A375 (cell line): ENCODE data around the gene CORO2A. TPM values are rescaled to one million over a fixed set of nuclear protein-coding genes. Genes with fewer than 3 reads are reported as not detected.

Experiments
- small RNA-seq: library from RNA; depleted of rRNA; stranded (forward); fragments of <200 nt; gene quantifications from one replicate; pipeline ENCODE3, GENCODE V24; 2014
- total RNA-seq: library from RNA; depleted of rRNA; stranded (reverse); fragments of >200 nt; shearing (Covaris generic); gene quantifications from 2 replicates; pipeline ENCODE4 v1.2.3, GENCODE V29; 2014; rRNA removed

CORO2A gene
- 3.7 and 4.1 TPM in 2 replicates for total RNA-seq

GRCh38 chr9:98192503-98193335 is at the start of gene CORO2A:
Gene CORO2A, minus strand, starts transcription at chr9:98192637. Its CDS starts 34,977 bp downstream, at chr9:98157660.

GRCh38 chr9:98118640-98119601 is 73.5 kb downstream of the CORO2A start, which contains the start of gene TRIM14:
Gene TRIM14, minus strand, starts transcription at chr9:98119222. Its CDS starts 34 bp downstream, at chr9:98119188.

Small RNA genes lying within 50 kb of the gene (small RNA-seq; reads per million reads assigned to genes)
- not detected for gene MIR6854
- gene RF00017, result not detected

Other genes starting within 250 kb of the CORO2A start
- 48.0 and 61.6 TPM in 2 replicates for gene ANP32B, start 209.3 kb downstream of the CORO2A start, total RNA-seq
- 128 and 139 TPM in 2 replicates for gene NANS, start 135.9 kb downstream of the CORO2A start, total RNA-seq
- gene TRIM14, start 73.4 kb downstream of the CORO2A start, total RNA-seq, result 13.6 and 21.7 TPM in 2 replicates
- gene TBC1D2, start 63.0 kb upstream of the CORO2A start, total RNA-seq, result 7.5 and 8.7 TPM in 2 replicates